ENCODE results near the gene XYLB.

DNA sequence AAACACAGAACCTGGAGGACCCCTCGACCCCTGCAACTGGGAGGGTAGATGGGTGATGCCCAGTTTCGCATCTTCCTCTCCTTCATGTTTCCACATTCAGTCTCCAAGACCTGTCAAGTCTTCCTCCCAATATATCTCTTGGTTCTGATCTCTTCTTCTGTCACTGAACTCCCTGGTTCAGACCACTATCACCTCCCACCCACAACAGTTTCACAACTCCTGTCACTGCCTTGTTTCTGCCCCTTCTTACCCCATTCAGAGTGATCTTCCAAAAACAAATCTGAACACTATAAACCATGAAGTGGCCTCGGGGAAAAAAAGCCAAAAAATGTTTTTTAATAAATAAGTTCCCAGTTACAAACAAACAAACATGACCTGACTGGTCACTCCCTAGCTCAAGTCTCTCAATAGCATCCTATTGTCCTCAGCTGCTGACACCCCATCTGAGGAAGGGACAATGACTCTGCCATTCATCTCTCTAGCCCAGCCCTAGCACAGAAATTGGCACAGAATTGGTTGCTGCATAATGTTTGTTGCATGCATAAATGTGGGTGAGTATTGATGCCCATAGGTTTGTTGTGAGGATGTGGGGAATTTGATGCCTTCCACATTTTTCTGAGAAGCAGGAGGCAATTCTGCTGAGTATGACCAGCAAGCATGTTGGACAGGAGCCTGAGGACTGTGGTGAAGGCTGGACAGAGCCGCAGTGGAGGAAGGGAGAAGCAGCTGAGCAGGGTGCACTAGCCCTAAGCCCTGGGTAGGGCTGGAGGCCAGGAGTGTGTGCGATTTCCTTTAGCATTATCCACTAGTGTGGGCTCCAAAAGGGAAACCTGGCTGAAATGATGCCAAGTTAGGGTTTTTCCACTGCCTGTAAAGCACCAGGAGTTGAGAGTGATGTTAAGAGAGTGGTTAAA, 12.2 kb upstream of the XYLB start:
- TF ChIP-seq, protein P1, sequence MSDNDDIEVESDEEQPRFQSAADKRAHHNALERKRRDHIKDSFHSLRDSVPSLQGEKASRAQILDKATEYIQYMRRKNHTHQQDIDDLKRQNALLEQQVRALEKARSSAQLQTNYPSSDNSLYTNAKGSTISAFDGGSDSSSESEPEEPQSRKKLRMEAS (IDR thresholded peaks at IDR 0.05), result no peak
- TF ChIP-seq NFIC (IDR thresholded peaks at IDR 0.05), result no peak
- TF ChIP-seq YY1 (IDR thresholded peaks at IDR 0.05; ENCODE audit: low read depth), result no peak

Data from Ishikawa (cell line).